Duodenal mucosa (tissue), 2 donors: Measurements from ENCODE around the gene KRTAP5-3.

Experiments
- H3K27ac ChIP-seq: one replicate; pipeline ENCODE4 v1.7.0; 2013; ENCODE audit warnings: low read depth, low read length
- H3K27me3 ChIP-seq, 2 donors: one replicate each; pipeline ENCODE4 v1.7.0; 2013; ENCODE audit warnings: low read length in 2 of 2, control low read depth in 1 of 2; ENCODE audit not compliant: insufficient read depth in 2 of 2, control insufficient read depth in 1 of 2
- H3K36me3 ChIP-seq, 2 donors: one replicate each; pipeline ENCODE4 v1.7.0; 2013; ENCODE audit warnings: low read length in 2 of 2, control low read depth in 1 of 2; ENCODE audit not compliant: insufficient read depth in 2 of 2, control insufficient read depth in 1 of 2
- H3K4me1 ChIP-seq, 2 donors: one replicate each; pipeline ENCODE4 v1.7.0; 2013; ENCODE audit warnings: low read length in 2 of 2, control low read depth in 1 of 2; ENCODE audit not compliant: insufficient read depth in 2 of 2, control insufficient read depth in 1 of 2
- H3K4me3 ChIP-seq, 2 donors: one replicate each; pipeline ENCODE4 v1.7.0; 2013; ENCODE audit warnings: low read length in 2 of 2, low read depth in 1 of 2
- H3K9ac ChIP-seq, 2 donors: one replicate each; pipeline ENCODE4 v1.7.0; 2013; ENCODE audit warnings: low read length in 2 of 2, low read depth in 1 of 2
- H3K9me3 ChIP-seq, 2 donors: one replicate each; pipeline ENCODE4 v1.7.0; 2013; ENCODE audit warnings: low read length in 2 of 2, control low read depth in 1 of 2; ENCODE audit not compliant: control insufficient read depth in 1 of 2

KRTAP5-3 gene

GRCh38 chr11:1572197-1573076 lies 35.8 kb downstream of the KRTAP5-3 start, which contains the start of gene DUSP8:
DUSP8 (minus strand) TSS chr11:1572271; CDS start chr11:1565826, 6,445 bp downstream.
- Histone ChIP-seq H3K9ac (peak within 1 kb of the TSS; percentile 55 to 78), H3K4me1 (peaks cover 40 to 44% of the 10 kb centered on the region in 2 donors), H3K36me3 (no peaks in the 10 kb centered on the region), H3K27ac (peak within 1 kb of the TSS; percentile 79), H3K27me3 (peaks cover 0 to 2% of the 10 kb centered on the region in 2 donors), H3K4me3 (peak within 1 kb of the TSS; percentile 61 to 63), H3K9me3 (no peaks in the 10 kb centered on the region)

- Histone ChIP-seq H3K4me3 (peak overlapping the region in 1 of 2 donors; percentile 60), H3K9ac (peak overlapping the region in 1 of 2 donors; percentile 65), H3K36me3 (no peaks in the 10 kb centered on the region), H3K27ac (no peak overlapping the region), H3K27me3 (peaks cover 0 to 2% of the 10 kb centered on the region in 2 donors), H3K4me1 (peaks cover 46 to 50% of the 10 kb centered on the region in 2 donors), H3K9me3 (no peaks in the 10 kb centered on the region)
These were observed 36.5 kb downstream of the KRTAP5-3 start for GRCh38 chr11:1571760-1572196.

GRCh38 chr11:1570896-1571759 lies 37.1 kb downstream of the KRTAP5-3 start:
- Histone ChIP-seq H3K4me3 (peak overlapping the region; percentile 60), H3K4me1 (peaks cover 46 to 51% of the 10 kb centered on the region in 2 donors), H3K27me3 (peaks cover 0 to 2% of the 10 kb centered on the region in 2 donors), H3K27ac (no peak overlapping the region), H3K36me3 (no peaks in the 10 kb centered on the region), H3K9ac (peak overlapping the region; percentile 32 to 65), H3K9me3 (no peaks in the 10 kb centered on the region)

GRCh38 chr11:1570531-1570895 lies 37.8 kb downstream of the KRTAP5-3 start:
- Histone ChIP-seq H3K9ac (peak overlapping the region; percentile 12 to 65), H3K27me3 (peaks cover 0 to 2% of the 10 kb centered on the region in 2 donors), H3K4me3 (peak overlapping the region in 1 of 2 donors; percentile 60), H3K36me3 (no peaks in the 10 kb centered on the region), H3K9me3 (no peaks in the 10 kb centered on the region), H3K4me1 (peaks cover 46 to 51% of the 10 kb centered on the region in 2 donors), H3K27ac (no peak overlapping the region)

DNA sequence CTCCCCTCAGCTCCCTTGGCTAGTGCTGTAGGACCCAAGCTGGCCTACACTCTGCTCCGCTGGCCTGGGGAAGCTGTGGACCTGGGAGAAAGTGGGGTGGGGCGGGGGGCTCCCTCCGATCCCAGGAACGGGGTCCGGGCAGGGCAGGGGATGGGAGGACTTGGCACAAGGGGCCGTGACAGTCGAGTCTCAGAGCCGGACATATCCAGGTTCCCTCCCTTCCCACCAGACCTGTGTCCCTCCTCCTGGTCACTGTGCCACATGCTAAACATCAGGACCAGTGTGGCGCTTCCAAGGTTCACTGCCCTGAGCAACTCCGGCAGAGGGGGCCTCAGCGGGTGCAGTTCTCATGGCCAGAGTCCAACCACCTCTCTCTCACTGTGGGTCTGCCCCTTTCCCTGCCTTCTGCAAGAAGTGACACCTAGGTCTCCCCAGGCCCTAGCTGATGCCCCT lies 38.2 kb downstream of the KRTAP5-3 start:
- Histone ChIP-seq H3K27me3 (peaks cover 0 to 2% of the 10 kb centered on the region in 2 donors), H3K4me1 (peaks cover 47 to 50% of the 10 kb centered on the region in 2 donors), H3K9ac (peak overlapping the region in 1 of 2 donors; percentile 12), H3K4me3 (peak overlapping the region in 1 of 2 donors; percentile 22), H3K9me3 (no peaks in the 10 kb centered on the region), H3K36me3 (no peaks in the 10 kb centered on the region), H3K27ac (no peak overlapping the region)

DNA sequence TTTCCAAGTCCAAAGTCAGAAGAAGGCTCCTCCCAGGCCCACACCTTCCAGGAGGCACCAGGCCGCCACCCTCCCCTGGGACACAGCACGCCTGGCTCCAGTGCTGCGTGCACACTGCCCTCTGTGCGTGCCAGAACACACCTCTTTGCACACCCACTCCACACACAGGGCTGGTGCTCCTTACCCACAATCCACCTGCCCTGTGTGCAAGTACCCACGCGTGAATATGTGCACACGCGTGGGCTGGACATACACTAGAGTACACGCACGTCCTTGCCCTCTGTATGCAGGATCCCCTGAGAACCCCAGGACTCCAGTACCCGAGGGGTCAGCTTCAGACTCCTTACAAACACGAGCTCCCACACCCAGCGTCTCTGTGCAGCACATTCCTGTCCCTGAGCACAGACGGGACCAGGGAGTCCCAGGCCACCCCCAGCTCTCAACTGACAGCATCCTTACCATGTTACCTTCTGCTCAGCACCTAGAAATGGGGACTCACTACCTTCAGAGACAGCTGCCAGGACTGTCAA lies 38.9 kb downstream of the KRTAP5-3 start:
- Histone ChIP-seq H3K27ac (no peak overlapping the region), H3K27me3 (no peaks in the 10 kb centered on the region), H3K4me1 (peaks cover 53 to 55% of the 10 kb centered on the region in 2 donors), H3K4me3 (peak overlapping the region; percentile 10 to 35), H3K9me3 (no peaks in the 10 kb centered on the region), H3K36me3 (no peaks in the 10 kb centered on the region), H3K9ac (peak overlapping the region; percentile 39)

GRCh38 chr11:1568441-1568911 lies 39.8 kb downstream of the KRTAP5-3 start:
- H3K4me3 ChIP-seq, result peak overlapping the region in 1 of 2 donors; percentile 35
- H3K4me1 ChIP-seq, result peaks cover 51% of the 10 kb centered on the region in 2 donors
- no peaks in the 10 kb centered on the region for H3K9me3 ChIP-seq
- peak overlapping the region; percentile 50 for H3K27ac ChIP-seq
- H3K9ac ChIP-seq, result peak overlapping the region in 1 of 2 donors; percentile 39
- H3K36me3 ChIP-seq, result no peaks in the 10 kb centered on the region
- no peaks in the 10 kb centered on the region for H3K27me3 ChIP-seq

GRCh38 chr11:1567721-1568100 lies 40.6 kb downstream of the KRTAP5-3 start:
- Histone ChIP-seq H3K27me3 (no peaks in the 10 kb centered on the region), H3K4me3 (no peak overlapping the region), H3K9me3 (no peaks in the 10 kb centered on the region), H3K4me1 (peaks cover 48% of the 10 kb centered on the region in 2 donors), H3K9ac (no peak overlapping the region), H3K36me3 (no peaks in the 10 kb centered on the region), H3K27ac (no peak overlapping the region)

GRCh38 chr11:1567052-1567720 lies 41.1 kb downstream of the KRTAP5-3 start:
- H3K9ac ChIP-seq, result no peak overlapping the region
- no peaks in the 10 kb centered on the region for H3K36me3 ChIP-seq
- no peaks in the 10 kb centered on the region for H3K27me3 ChIP-seq
- H3K27ac ChIP-seq, result no peak overlapping the region
- peaks cover 48 to 49% of the 10 kb centered on the region in 2 donors for H3K4me1 ChIP-seq
- H3K4me3 ChIP-seq, result no peak overlapping the region
- H3K9me3 ChIP-seq, result no peaks in the 10 kb centered on the region
